BLaER1 (cell line): ENCODE data around the gene NKD2.
A peak's percentile ranks its signal among the peaks of the same experiment; 100 is the strongest.

ENCODE experiments used
- H3K27ac ChIP-seq: shearing (Covaris generic); formaldehyde crosslinking; 2 replicates; pipeline ENCODE4 v1.8.1; 2022
- H3K27me3 ChIP-seq: shearing (Covaris generic); formaldehyde crosslinking; 2 replicates; pipeline ENCODE4 v1.8.1; 2022
- H3K36me3 ChIP-seq: shearing (Covaris generic); formaldehyde crosslinking; 2 replicates; pipeline ENCODE4 v1.8.1; 2022
- H3K4me1 ChIP-seq: shearing (Covaris generic); formaldehyde crosslinking; 2 replicates; pipeline ENCODE4 v1.8.1; 2022
- H3K4me2 ChIP-seq: shearing (Covaris generic); formaldehyde crosslinking; 2 replicates; pipeline ENCODE4 v1.8.1; 2022
- H3K4me3 ChIP-seq: shearing (Covaris generic); formaldehyde crosslinking; 2 replicates; pipeline ENCODE4 v1.8.1; 2022
- H3K9ac ChIP-seq: shearing (Covaris generic); formaldehyde crosslinking; 2 replicates; pipeline ENCODE4 v1.8.1; 2022
- H3K9me3 ChIP-seq: shearing (Covaris generic); formaldehyde crosslinking; 2 replicates; pipeline ENCODE4 v1.8.1; 2022
- H4K20me1 ChIP-seq: shearing (Covaris generic); formaldehyde crosslinking; 2 replicates; pipeline ENCODE4 v1.8.1; 2022
- Cebpa-rat ChIP-seq: shearing (Covaris generic); IDR thresholded peaks from 2 replicates; pipeline ENCODE4 v1.8.1; 2022

Gene NKD2

GRCh38 chr5:978054-978453, 30.5 kb upstream of the NKD2 start:
- Histone ChIP-seq H4K20me1 (no peaks in the 10 kb centered on the region), H3K27ac (no peak overlapping the region), H3K4me1 (peaks cover 60% of the 10 kb centered on the region), H3K9me3 (peaks cover 18% of the 10 kb centered on the region), H3K4me3 (no peak overlapping the region), H3K36me3 (no peaks in the 10 kb centered on the region; the same call in 1 of the 2 replicates), H3K27me3 (no peaks in the 10 kb centered on the region), H3K4me2 (peak overlapping the region; percentile 45; the same call in 1 of the 2 replicates), H3K9ac (no peak overlapping the region)
- TF ChIP-seq Cebpa-rat = no peak

GRCh38 chr5:978693-979092, 29.9 kb upstream of the NKD2 start:
- H3K27ac ChIP-seq = peak overlapping the region; percentile 35; the same call in 1 of the 2 replicates
- TF ChIP-seq Cebpa-rat = no peak
- H3K4me3 ChIP-seq = no peak overlapping the region
- H3K27me3 ChIP-seq = no peaks in the 10 kb centered on the region
- no peaks in the 10 kb centered on the region for H4K20me1 ChIP-seq
- H3K9ac ChIP-seq = no peak overlapping the region
- H3K4me1 ChIP-seq = peaks cover 67% of the 10 kb centered on the region
- peaks cover 11% of the 10 kb centered on the region for H3K9me3 ChIP-seq
- no peaks in the 10 kb centered on the region; the same call in 1 of the 2 replicates for H3K36me3 ChIP-seq
- peak overlapping the region; percentile 45 for H3K4me2 ChIP-seq

DNA sequence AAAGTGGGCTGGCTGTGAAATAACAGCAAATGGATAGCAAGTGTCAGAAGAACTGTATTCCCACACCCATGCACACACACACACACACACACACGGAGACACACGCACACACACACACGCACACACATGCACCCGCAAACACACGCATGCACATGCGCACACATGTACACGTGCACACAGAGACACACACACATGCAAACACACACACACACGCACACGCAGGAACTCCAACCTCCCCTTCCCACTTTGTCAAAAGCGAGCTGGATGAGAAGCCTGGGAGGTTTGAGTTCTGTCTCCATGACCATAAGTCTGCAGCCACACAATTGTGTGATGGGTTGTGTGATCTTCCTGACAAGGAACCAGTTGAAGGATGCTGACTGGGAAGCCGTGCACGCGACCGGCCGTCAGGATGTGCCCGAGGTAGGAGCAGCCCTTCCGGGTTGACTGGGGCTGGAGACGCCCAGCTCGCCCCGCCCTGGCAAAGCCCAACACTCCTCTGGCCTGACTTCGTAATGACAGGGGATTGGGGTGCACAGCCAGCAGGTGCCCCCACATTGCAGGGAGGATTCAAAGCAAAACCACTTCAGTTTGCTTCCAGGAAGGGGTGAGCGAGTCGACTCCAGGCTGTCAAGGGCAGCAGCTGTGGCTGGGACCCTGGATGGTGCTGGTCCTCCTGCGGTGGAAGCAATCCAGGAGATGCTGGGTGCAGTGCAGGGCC, 29.3 kb upstream of the NKD2 start:
- no peak overlapping the region; the same call in 1 of the 2 replicates for H3K27ac ChIP-seq
- H3K4me2 ChIP-seq = peak overlapping the region; percentile 45
- H3K4me3 ChIP-seq = no peak overlapping the region
- H3K4me1 ChIP-seq = peaks cover 72% of the 10 kb centered on the region
- peaks cover 13% of the 10 kb centered on the region for H3K9me3 ChIP-seq
- no peaks in the 10 kb centered on the region; the same call in 1 of the 2 replicates for H3K36me3 ChIP-seq
- no peaks in the 10 kb centered on the region for H3K27me3 ChIP-seq
- no peak for TF ChIP-seq Cebpa-rat
- no peaks in the 10 kb centered on the region for H4K20me1 ChIP-seq
- H3K9ac ChIP-seq = no peak overlapping the region

DNA sequence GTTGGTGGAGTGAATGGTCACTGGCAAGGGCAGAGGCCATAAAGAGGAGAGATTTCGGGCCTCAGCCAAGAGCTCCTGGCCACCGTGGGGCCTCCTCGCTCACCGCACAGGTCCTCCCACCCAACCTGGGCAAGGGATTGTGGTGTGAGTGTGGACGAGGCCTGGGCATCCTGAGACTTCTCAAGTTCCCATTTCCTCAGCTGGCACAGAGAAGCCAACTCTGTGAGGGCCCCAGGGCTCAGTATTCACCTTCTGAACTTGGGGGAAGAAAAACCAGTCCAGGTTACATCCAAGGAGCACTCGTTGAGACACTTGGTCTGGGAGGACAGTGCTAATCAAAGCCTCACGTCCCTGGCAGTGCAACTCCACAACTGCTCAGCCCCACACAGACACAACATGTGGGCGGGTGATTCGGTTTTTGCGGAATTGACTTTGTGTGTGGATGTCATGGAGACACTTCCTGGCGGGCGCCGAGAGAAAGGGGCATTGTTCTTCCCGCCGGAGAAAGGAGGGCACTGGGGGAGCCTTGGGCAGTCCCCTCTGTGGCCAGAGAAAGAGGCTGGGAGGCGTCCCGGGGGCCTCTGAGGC, 28.5 kb upstream of the NKD2 start:
- Histone ChIP-seq H3K27ac (peak overlapping the region; percentile 47; the same call in 1 of the 2 replicates), H4K20me1 (no peaks in the 10 kb centered on the region), H3K9me3 (peaks cover 16% of the 10 kb centered on the region), H3K27me3 (no peaks in the 10 kb centered on the region), H3K4me1 (peaks cover 74% of the 10 kb centered on the region), H3K4me2 (peak overlapping the region; percentile 42), H3K9ac (no peak overlapping the region), H3K4me3 (no peak overlapping the region), H3K36me3 (no peaks in the 10 kb centered on the region; the same call in 1 of the 2 replicates)
- no peak for TF ChIP-seq Cebpa-rat

DNA sequence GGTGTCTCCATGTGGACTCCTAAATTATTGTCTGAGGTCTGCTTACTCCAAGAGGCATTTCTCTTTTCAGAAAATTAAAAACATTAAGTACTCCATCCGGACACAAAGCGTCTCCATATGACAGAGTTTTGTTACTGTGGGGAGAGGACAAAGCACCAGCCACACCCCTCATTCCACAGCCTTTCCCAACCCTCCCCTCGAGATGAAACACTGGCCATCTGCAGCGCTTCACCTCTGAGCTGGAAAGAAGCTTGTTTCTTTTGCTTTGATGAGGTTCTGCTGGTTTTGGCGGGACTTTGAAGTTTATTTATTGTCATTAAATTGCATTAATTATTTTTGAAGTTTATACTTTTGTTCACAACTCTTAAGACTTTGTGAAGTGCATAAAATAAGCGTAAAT, 27.6 kb upstream of the NKD2 start:
- peak overlapping the region; percentile 42 for H3K4me2 ChIP-seq
- no peak overlapping the region for H3K4me3 ChIP-seq
- no peaks in the 10 kb centered on the region for H4K20me1 ChIP-seq
- H3K27me3 ChIP-seq = no peaks in the 10 kb centered on the region
- no peak for TF ChIP-seq Cebpa-rat
- H3K27ac ChIP-seq = no peak overlapping the region
- peaks cover 18% of the 10 kb centered on the region for H3K9me3 ChIP-seq
- no peak overlapping the region for H3K9ac ChIP-seq
- no peaks in the 10 kb centered on the region; the same call in 1 of the 2 replicates for H3K36me3 ChIP-seq
- H3K4me1 ChIP-seq = peaks cover 68% of the 10 kb centered on the region

DNA sequence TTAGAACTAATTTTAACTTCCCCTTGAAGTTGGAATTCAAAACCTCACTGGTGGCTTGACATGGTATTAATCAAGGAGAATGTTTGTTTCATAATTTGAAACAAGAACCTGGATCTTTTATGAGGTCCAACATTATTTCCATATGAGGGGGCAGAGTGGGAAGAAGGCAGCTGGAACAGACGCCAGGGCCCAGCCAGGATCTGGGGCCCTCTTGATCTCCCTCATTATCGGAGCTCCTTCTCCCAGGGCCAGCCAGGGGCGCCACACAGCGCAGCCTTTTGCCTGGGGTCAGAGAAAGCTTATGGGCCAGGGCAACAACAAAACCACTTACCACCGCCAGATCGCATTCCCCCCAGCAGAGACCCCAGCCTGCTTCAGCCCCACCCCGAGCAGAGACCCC, 27.1 kb upstream of the NKD2 start:
- H3K27ac ChIP-seq = no peak overlapping the region
- no peak for TF ChIP-seq Cebpa-rat
- H3K4me2 ChIP-seq = peak overlapping the region; percentile 42

DNA sequence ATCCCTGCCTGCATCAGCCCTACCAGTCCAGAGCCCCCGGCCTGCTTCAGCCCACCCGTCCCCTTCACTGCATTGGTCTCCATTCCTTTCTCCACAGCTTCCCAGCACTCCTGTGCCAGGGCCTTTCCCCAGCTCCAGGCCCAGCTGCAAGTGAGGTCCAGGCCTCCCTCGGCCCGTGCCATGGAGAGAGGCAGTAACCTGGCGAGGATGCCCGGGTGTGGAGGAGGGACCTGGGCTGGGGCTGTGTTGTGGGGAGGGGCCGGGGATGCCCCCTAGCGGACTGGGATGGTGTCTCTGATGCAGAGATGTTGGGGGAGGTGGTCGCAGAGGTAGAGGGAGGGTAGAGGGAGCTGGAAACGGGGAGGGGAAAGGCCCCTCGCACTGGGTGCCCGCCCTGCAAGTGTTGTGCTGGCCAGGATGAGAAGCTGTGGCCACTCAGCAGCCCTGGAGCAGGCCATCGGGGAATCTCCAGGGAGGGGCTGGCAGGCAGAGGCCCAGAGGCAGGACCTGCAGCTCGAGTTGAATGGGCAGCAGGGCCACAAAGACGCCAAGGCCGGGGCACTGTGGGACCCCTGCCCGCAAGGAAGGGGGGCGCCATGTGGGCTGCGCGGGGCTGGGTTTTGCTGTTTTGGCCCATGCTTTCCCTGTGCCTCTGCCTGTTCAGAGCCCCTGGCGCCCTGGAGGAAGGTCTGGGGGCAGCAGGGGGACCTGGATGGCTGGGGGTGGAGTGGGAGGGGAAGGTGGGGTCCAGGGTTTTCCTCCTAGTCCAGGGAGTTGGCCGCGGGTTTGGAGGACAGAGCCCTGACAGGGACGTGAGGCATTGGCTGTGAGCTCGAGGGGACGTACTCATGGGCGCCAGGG, 26.0 kb upstream of the NKD2 start:
- Histone ChIP-seq H3K4me3 (no peak overlapping the region), H4K20me1 (no peaks in the 10 kb centered on the region), H3K27me3 (no peaks in the 10 kb centered on the region)

More for the DNA sequence above, 27.1 kb upstream of the NKD2 start:
- H4K20me1 ChIP-seq = no peaks in the 10 kb centered on the region
- H3K4me1 ChIP-seq = peaks cover 64% of the 10 kb centered on the region
- peaks cover 2% of the 10 kb centered on the region; the same call in 1 of the 2 replicates for H3K36me3 ChIP-seq
- H3K27me3 ChIP-seq = no peaks in the 10 kb centered on the region
- H3K9ac ChIP-seq = no peak overlapping the region
- H3K4me3 ChIP-seq = no peak overlapping the region
- H3K9me3 ChIP-seq = peaks cover 23% of the 10 kb centered on the region

GRCh38 chr5:983238-983524, 25.4 kb upstream of the NKD2 start:
- TF ChIP-seq Cebpa-rat = no peak
- Histone ChIP-seq H4K20me1 (no peaks in the 10 kb centered on the region), H3K4me3 (no peak overlapping the region), H3K9ac (no peak overlapping the region), H3K9me3 (peaks cover 40% of the 10 kb centered on the region), H3K27ac (no peak overlapping the region), H3K36me3 (peaks cover 3% of the 10 kb centered on the region; the same call in 1 of the 2 replicates), H3K4me2 (peak overlapping the region; percentile 41), H3K27me3 (no peaks in the 10 kb centered on the region), H3K4me1 (peaks cover 60% of the 10 kb centered on the region)

More for the DNA sequence above, 26.0 kb upstream of the NKD2 start:
- Histone ChIP-seq H3K4me1 (peaks cover 64% of the 10 kb centered on the region), H3K27ac (peak overlapping the region; percentile 41; the same call in 1 of the 2 replicates), H3K9ac (no peak overlapping the region; the same call in 1 of the 2 replicates), H3K4me2 (peak overlapping the region; percentile 42), H3K36me3 (peaks cover 3% of the 10 kb centered on the region; the same call in 1 of the 2 replicates), H3K9me3 (peaks cover 35% of the 10 kb centered on the region)
- no peak for TF ChIP-seq Cebpa-rat

- peaks cover 3% of the 10 kb centered on the region; the same call in 1 of the 2 replicates for H3K36me3 ChIP-seq
- no peak overlapping the region for H3K4me3 ChIP-seq
- H3K9me3 ChIP-seq = peaks cover 44% of the 10 kb centered on the region
- H3K27ac ChIP-seq = no peak overlapping the region
- peaks cover 58% of the 10 kb centered on the region for H3K4me1 ChIP-seq
- H3K9ac ChIP-seq = no peak overlapping the region
- peak overlapping the region; percentile 41 for H3K4me2 ChIP-seq
- H3K27me3 ChIP-seq = no peaks in the 10 kb centered on the region
- no peaks in the 10 kb centered on the region for H4K20me1 ChIP-seq
- TF ChIP-seq Cebpa-rat = no peak
Observed at GRCh38 chr5:983568-983967, 25.0 kb upstream of the NKD2 start.
